Inflammatory macrophage (primary cell): ENCODE results near the gene MYBBP1A.
"Not testable (repeated sequence)": the region's sequence is repeated elsewhere in the genome, so short reads cannot be mapped to it uniquely, and the experiment has no call there.

Source experiments
- DNase-seq, 2 donors: peaks; one replicate each; pipeline ENCODE4 v3.0.0-alpha.2; 2020 to 2022

The MYBBP1A gene

DNA sequence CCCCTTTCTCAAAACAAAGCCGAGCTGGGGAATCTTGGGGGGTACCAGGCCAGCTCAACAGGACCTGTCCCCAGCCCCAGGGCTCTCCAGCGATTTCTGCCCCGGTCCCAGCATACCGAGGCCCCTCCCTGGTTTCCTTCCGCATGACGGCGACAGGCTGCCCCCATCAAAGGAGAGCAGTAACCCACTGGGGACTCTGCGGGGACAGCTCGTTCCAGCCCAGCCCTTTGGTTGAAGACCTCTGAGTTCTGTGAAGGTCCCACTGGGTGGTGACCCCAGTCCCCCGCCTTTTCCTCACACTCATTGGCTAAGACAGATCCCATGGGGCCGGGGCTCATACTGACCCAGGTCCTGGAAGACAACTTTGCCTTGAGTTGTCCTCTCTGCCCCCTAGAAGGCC lies 33.2 kb upstream of the MYBBP1A start:
- no peak for DNase-seq

DNA sequence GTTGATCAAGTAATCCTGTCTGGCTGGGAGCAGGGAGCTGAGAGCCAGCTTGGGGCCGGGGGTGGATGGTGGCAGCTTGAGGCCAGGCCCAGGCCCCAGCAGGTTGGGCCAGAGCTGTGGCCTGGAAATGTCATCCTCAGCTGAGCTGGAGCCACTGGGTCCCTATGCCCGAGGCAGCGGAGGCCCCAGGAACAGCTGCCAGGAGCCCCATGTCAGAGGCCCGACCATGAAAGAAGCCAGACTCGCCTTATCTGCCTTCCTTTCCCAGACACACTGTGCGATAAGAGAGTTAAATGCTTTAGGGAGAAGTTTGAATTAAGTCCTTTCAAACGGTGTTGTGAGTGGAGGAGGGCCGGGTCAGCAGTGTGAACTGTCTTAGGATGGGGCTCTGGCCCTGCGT lies 32.6 kb upstream of the MYBBP1A start:
- no peak for DNase-seq

DNA sequence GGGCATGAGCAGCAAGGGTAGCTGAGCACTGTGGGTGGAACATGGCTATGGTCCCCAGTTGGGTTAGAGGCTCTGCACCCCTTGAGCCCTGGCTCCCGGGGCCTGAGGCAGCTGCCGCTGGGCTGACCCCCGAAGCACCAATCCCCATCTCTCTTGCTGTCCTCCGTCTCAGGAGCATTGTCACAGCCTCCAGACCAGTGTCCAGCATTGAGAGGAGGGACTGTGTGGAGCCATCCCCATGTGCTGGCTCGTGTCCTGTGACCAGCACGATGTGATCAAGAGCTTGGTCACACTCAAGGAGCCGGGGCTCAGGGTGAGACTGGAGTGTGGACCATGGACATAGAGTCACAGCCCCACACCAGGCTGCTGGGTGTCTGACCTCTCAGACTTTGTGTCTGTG lies 32.0 kb upstream of the MYBBP1A start:
- DNase-seq = no peak

DNA sequence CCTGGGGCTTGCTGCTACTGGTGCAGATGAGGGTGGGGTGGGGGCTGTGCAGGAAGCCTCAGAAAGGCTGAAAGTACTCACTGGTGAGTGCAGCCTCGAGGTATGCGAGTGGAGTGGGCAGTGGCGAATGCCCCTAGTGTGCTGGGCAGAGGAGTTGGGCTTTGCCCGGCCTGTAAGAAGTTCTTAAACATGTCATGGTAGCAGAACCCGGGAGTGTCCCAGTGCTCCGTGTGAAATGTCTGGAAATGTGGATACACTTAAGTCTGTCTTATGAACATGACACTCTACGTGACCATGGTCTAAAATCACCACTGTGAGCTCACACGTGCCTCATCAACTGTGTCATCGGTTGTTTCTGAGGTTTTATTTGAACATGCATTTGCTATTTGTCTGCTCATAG lies 30.9 kb upstream of the MYBBP1A start:
- DNase-seq = no peak

DNA sequence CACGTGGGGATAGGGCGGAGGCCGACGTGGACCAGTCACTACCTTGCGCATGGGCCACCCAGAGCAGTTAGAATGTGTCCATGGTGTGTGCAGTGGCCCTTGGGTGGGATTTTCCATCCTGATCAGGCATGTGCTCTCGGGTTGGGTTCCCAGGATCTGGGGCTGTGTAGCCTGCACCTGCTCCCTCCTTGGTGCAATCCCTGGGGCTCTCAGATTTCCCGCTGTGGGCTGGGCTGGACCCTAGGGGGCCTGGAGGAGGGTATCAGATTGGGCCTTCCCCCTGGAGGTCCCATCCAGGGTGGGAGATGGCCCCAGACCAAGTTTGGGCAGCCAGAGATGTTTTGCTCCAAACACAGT lies 30.4 kb upstream of the MYBBP1A start:
- no peak for DNase-seq

DNA sequence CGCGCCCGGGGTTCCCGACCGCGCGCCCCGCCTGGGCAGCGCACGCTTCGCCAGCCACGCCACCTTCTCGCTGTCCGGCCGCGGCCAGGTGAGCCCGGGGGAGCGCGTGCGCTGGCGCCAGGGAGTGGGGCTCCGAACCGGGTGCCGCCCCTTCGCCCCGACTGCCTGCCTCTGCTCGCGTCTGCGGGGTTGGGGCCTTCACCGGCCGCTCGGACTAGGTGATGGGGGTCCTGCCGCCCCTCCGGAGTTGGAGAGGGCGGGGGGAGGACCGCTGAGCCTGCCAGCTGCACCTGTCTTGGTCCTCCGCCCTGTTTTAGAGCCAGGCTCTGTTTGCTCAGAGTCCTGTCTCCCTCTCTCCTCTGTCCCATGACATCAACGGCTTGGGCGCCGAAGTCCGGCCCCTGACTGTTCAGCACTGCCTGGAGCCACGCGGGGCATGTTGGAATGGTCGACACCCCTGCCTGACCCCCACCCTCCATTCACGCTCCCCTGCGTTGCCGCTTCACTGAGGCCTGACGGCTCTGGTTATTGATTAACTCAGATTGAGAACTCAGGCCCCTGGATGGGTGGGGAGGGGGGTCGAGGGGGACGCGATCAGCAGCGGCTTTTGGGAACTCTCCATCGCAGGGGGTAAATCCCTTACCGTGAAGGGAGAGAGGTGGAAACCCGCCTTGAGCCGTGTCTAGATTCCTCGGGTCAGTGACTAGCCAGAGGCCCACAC lies 29.9 kb upstream of the MYBBP1A start:
- DNase-seq = no peak

DNA sequence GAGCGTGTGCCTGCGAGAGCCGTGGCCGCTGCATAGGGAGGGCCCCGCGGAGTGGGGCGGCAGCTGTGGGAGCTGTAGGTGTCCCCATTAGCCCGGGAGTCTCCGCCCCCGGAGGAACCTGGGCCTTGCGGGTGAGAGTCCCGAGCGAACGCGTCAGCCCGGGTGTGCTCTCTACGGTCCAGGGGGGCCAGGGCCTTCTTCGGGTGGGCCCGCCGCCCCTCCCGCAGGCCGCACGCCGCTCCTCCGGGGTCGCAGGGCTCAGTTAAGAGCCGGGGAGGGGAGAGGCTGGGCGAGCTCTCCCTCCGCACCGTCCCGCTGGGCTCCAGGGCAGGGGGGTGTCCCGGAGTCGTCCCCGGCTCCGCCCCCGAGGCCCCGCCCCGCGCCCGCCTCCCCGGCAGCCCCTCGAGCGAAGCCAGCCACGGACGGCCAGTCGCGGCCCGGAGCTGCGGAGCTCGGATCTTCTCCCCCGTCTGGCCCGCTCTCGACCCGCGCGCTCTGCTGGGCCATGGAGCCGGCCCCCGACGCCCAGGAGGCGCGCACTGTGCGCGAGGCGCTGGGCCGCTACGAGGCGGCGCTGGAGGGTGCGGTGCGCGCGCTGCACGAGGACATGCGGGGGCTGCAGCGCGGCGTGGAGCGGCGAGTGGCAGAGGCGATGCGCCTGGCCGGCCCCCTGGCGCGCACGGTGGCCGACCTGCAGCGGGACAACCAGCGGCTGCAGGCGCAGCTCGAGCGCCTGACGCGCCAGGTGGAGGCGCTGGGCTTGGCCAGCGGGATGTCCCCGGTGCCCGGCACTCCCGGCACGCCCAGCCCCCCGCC lies 29.1 kb upstream of the MYBBP1A start, which contains the start of gene SMTNL2:
Gene SMTNL2, plus strand, starts transcription at position 429 of the 816 bp plus-strand sequence. Its CDS starts 77 bp downstream, at position 506.
- DNase-seq = no peak

DNA sequence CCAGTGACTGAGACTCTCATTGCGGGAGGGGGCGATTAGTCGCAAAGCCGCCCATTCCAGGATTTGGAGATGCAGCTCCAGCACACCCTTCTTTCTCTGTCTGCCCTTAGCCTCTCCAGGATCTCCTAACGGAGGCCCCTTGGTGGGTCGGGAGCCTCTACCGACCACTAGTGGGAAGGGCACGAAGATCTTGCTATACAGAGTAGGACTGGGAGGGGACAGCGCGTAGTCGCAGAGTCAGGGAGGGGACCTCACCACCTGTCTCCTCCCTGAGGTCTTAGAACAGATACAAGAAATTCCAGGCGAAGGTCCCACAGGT lies 28.6 kb upstream of the MYBBP1A start:
- no peak for DNase-seq

DNA sequence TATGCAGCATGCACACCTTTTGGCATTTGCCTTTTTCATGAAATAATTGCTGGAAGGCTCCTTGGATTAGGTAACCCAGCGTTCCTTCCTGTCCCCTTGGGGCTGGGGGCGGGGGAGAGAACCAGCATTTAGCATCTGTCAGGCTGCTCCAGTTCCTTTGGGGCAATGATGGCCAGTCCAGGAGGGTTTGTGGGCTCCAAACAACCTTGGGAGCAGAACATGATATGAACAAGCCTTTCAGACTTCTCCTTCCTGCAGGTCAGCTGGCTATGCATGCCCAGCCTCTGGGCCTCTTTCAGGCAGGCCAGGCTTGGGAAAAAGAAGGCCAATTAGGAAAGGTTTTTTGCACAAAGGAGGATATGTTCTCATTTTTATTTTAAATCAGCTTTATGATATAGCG lies 28.0 kb upstream of the MYBBP1A start:
- no peak for DNase-seq

DNA sequence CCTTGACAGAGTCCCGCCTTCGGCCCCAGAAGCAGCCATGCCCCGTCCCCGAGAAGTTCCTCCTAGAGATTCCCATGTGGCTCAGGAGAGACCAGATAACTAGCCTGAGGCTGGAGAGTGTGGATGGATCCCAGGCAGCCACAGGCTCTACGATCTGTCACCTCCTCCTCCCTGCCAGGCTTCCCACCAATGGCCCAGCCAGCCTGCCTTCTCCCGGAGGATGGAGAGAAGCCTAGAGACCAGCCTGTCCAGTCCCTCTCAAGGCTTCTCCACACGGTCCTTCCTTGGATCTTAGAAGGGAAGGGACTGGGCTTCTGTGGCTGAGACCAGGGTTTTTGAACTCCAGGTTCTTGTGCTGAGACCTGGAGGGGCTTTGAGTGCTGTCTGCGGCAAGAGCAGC lies 27.5 kb upstream of the MYBBP1A start:
- DNase-seq = no peak

DNA sequence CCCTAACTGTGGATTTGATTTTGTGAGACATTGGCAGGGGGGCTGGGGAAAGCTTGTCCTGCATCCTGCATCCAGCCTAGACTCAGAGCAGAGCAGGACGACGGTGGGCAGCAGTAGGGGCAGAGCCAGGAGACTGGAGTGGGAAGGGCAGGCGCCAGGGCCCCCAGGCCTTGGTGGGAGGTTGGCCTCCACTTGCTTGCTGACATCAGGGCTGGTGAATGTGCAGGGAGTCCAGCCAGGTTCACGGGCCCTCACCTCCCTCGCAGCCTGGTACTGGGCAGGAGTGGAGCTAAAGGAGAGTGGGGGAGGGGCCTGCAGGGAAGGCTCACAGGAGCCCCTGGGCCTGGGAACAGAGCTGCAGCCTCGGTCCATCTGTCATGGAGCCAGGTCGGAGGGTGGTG lies 26.9 kb upstream of the MYBBP1A start:
- DNase-seq = no peak

DNA sequence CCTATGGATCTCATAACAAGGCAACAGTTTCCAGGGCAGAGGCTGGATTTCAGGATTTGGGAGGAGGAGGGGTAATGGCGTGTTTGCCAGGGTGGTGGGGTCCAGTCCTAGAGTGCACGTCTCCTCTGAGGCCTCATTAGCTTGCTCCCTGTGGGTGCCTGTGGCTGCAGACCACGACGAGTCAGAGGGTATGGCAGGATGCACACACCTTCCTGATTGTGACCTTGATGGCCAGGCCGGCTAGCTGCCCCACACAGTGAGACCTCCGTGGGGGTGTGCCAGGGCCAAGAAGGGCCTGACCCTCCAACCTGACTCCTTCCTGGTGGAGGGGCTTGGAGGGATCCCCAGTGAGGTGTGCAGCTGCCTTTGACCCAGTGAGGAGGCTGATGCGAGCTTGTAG lies 25.1 kb upstream of the MYBBP1A start:
- DNase-seq = no peak

DNA sequence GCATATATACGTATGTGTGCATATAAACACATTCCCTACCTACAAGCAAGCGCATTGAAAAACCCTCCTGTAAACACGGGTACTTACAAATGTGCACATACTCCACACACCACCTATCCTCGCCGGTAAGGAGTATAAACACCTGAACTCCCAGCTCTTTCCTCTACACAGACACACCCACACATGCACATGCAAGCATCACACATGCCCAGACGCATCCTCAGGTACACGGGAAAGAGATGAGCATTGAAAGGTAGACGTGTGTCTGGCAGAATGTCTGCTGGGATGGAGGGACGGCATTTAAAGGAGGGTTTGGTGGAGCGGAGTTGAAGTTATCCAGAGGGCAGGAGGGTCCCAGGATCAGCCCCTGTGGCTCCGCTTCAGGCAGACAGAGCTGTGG lies 24.5 kb upstream of the MYBBP1A start:
- no peak for DNase-seq

DNA sequence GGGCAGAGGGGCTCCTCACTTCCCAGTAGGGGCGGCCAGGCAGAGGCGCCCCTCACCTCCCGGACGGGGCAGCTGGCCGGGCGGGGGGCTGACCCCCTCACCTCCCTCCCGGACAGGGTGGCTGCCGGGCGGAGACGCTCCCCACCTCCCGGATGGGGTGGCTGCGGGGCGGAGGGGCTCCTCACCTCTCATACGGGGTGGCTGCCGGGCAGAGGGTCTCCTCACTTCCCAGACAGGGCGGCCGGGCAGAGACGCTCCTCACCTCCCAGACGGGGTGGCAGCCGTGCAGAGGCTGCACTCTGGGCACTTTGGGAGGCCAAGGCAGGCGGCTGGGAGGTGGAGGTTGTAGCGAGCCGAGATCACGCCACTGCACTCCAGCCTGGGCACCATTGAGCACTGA lies 23.2 kb upstream of the MYBBP1A start:
- not testable (repeated sequence) for DNase-seq

DNA sequence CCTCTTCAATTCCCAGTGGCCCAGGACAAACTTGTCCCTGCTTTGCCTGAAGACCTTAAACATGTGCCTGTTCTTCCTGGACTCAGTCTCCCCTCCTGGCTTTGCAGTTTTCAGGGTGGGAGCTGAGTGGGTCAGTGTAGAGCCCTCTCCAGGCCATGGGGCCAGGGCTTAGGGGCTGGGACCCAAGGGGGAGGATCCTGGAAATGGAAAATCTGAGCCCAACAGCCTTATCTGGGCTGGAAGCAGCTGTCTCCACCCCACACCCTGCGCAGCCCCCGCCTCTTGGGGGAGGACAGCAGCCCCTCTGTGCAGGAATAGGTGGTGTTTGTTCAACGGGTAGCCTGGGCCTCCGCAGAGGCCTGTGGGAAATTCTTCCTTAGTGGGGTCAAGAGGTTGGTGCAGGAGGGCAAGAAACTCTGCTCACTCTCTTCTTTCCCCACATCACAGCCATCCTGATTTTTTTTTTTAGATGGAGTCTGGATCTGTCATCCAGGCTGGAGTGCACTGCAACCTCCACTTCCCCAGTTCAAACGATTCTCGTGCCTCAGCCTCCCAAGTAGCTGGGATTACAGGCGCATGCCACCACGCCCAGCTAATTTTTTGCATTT lies 22.3 kb upstream of the MYBBP1A start:
- no peak for DNase-seq

DNA sequence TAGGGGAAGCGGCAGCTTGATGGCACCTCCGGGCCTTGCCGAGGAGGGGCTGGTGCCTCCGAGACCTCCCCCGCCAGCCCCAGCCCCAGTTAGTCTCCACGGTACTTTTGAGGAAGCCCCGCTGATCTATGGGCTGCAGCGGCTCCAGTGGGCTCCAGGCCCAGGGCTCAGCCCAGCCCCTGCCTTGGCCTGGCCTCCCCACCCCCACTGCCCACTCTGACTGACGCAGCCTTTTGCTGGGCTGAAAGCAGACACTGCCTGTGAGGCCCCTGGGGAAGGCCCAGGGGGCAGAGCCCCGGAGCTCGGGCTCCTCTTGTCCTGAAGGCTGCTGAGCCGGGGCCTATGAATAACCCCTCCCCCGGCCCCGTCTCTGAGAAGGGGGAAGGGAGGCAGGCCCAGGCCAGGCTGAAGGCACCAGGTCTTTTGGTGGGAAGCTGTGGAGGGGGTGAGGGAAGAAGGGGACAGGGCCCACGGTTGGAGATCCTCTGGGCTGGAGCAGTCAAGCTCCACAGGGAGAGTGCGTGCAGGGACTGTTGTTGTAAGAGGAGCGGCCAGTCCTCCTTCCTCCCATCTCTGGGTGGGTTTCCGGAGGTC lies 21.6 kb upstream of the MYBBP1A start:
- no peak for DNase-seq

DNA sequence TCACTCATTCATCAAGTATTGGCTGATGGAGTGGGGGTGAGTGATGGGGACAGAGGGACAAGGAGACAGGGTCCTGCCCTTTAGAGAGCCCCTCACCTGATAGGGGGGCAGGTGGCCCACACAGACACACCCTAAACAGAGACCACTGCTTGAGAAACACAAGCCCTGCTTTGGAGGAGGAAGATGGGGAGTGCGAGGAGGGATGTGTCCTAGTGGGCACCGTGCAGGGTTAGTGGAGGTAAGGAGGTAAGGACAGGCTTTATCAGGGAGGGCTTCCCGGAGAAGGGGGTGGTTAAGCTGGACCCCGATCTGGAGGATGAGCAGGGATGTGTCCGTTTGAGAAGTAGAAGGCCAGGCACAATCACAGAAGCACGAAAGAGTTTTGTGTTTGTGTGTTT lies 21.0 kb upstream of the MYBBP1A start:
- no peak for DNase-seq

DNA sequence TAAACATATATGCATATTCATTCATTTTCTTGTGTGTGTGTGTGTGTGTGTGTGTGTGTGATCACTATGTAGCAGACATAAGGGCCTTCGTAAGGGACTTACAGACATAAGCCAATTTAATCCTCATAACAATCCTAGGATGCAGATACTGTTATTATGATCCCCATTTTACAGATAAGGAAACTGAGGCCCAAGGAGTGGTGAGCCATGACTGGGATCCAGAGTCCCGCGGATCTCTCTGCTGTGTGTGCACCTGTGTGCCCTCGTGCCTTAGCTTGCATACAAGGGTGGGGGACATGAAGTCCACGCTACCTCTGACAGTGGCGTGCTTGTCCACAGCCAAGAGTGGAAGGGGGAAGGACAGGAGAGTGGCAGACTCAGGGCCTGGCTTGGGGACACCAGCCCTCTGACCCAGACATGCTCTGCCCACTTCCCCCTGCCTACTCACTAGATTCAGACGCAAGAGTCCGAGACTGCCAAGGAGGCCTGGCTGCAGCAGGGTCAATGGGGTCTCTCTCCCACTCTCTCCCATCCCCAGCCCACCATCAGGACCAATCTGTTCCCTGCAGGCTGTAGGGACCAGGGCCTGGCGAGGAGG lies 19.4 kb upstream of the MYBBP1A start:
- DNase-seq = peak; percentile 8 to 43

DNA sequence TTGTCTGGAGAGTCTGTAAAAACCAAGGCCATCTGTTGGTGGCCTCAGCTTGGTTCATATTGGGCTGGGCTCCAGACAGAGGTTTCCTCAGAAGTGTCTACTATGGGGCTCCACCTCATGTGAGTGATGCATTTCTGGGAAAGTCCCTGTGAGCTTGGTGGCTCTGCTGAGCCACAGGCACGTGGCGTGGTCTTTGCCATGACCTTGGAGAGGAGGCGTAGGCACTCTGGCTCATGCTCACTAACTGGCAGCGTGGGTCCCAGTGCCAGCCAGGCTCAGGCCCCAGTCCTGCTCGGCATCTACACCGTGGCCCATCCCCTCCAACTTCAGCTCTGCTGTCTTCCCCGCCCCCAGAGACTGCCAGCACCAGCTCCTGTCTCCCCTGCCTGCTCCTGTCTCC lies 18.5 kb upstream of the MYBBP1A start:
- DNase-seq = peak; percentile 67 to 89

DNA sequence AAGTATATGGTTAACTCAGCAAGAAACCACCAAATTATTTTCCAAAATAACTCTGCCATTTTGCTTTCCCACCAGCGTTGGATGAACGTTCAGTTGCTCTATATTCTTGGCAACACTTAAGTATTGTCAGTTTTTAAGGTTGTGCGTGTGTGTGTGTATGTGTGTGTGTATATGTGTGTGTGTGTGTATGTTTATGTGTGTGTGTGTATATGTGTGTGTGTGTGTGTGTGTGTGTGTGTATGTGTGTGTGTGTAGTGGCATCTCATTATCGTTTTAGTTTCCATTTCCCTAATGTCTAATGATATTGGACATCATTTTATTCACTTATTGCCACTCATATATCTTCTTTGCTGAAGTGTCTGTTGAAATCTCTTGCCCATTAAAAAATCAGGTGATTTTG lies 17.9 kb upstream of the MYBBP1A start:
- DNase-seq = no peak

DNA sequence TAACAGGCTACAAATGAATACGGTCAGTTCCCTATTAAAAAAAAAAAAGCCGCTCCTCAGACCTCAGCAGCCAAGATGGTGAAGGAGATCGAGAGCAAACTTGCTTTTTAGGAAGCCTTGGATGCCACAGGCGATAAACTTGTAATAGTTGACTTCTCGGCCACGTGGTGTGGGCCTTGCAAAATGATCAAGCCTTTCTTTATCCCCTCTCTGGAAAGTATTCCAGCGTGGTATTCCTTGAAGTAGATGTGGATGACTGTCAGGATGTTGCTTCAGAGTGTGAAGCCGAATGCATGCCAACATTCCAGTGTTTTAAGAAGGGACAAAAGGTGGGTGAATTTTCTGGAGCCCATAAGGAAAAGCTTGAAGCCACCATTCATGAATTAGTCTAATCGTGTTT lies 16.9 kb upstream of the MYBBP1A start:
- DNase-seq = no peak

DNA sequence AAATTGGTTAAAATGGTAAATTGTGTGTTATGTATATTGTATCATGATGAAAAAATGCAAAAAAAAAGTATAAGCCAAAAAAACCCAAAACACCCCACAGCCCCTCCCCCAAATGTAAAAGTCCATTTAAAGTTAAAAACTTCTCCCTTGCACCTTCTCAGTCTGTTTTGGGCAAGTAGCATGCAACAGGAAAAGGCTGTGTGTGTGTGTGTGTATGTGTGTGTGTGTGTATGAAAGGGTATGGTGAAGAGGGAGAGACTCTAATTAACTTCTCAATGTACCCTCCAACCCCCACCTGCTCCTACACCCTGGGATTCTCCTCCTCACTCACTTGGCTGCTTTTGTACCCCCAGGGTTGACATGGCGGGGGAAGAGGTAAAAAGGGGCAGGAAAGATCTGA lies 14.4 kb upstream of the MYBBP1A start:
- no peak for DNase-seq

DNA sequence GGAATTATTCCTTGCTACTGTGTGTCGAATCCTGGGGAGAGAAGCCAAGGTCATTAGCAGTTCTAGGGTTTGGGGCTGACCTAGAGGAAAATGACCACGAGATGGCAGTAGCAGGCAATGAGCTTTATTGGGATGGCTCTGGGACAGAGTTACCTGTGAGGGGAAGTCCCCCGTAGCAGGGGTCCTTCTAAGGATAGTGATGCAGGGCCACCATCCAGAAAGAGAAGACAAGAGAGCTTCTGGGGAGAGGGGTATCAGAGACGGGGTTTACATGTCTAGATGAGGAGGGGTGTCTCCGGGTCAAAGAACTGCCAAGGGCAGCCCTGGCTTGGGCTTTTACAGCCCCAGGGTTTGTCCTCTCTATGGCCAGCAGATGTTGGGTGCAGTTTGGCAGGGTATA lies 11.6 kb upstream of the MYBBP1A start:
- peak; percentile 53 to 60 for DNase-seq
